HEK293T (cell line): Measurements from ENCODE around the gene RBM20.

ENCODE experiments used
- BHLHE40 ChIP-seq: fragments of 450-650 bp; IDR thresholded peaks from 2 replicates; pipeline ENCODE4 v1.6.1; 2016; ENCODE audit warnings: mild to moderate bottlenecking, moderate library complexity, borderline replicate concordance
- FOXK2 ChIP-seq: fragments of 450-650 bp; IDR thresholded peaks from 2 replicates; pipeline ENCODE4 v1.6.1; 2016; ENCODE audit warnings: mild to moderate bottlenecking
- FOXM1 ChIP-seq: fragments of 450-650 bp; IDR thresholded peaks from 2 replicates; pipeline ENCODE4 v1.6.1; 2017; ENCODE audit warnings: mild to moderate bottlenecking, borderline replicate concordance
- HDGF ChIP-seq: fragments of 450-650 bp; IDR thresholded peaks from 2 replicates; pipeline ENCODE4 v1.6.1; 2017; ENCODE audit warnings: antibody characterized with exemption, borderline replicate concordance
- LEF1 ChIP-seq: fragments of 450-650 bp; IDR thresholded peaks from 2 replicates; pipeline ENCODE4 v1.6.1; 2017; ENCODE audit warnings: mild to moderate bottlenecking, borderline replicate concordance
- NFRKB ChIP-seq: fragments of 450-650 bp; IDR thresholded peaks from 2 replicates; pipeline ENCODE4 v1.6.1; 2016; ENCODE audit warnings: mild to moderate bottlenecking, moderate library complexity
- PKNOX1 ChIP-seq: fragments of 450-650 bp; IDR thresholded peaks from 2 replicates; pipeline ENCODE4 v1.6.1; 2016
- SP1 ChIP-seq: fragments of 450-650 bp; IDR thresholded peaks from 2 replicates; pipeline ENCODE4 v1.6.1; 2017
- ZNF384 ChIP-seq: fragments of 450-650 bp; IDR thresholded peaks from 2 replicates; pipeline ENCODE4 v1.6.1; 2016

- TF ChIP-seq FOXM1: no peak
- TF ChIP-seq BHLHE40: no peak
- no peak for TF ChIP-seq HDGF
- TF ChIP-seq ZNF384: no peak
- no peak for TF ChIP-seq SP1
- TF ChIP-seq LEF1: no peak
- TF ChIP-seq NFRKB: no peak
- TF ChIP-seq PKNOX1: no peak
- TF ChIP-seq FOXK2: no peak
Observed at GRCh38 chr10:110764378-110764777, 120.2 kb downstream of the RBM20 start.
